ENCODE measurements around the gene DGKB.
A peak's percentile ranks its signal among the peaks of the same experiment; 100 is the strongest.

The DGKB gene

GRCh38 chr7:14446829-14447228 lies 455.7 kb downstream of the DGKB start:
- DNase-seq, result no peak

GRCh38 chr7:14446219-14446618 lies 456.3 kb downstream of the DGKB start:
- no peak for DNase-seq

- DNase-seq, result no peak
These were observed 464.2 kb downstream of the DGKB start for GRCh38 chr7:14438366-14438765.

- DNase-seq, result no peak
These were observed 465.7 kb downstream of the DGKB start for GRCh38 chr7:14436878-14437277.

- DNase-seq, result no peak
These were observed 469.6 kb downstream of the DGKB start for GRCh38 chr7:14432924-14433323.

GRCh38 chr7:14430926-14431325 lies 471.6 kb downstream of the DGKB start:
- no peak for DNase-seq

GRCh38 chr7:14425559-14425958 lies 477.0 kb downstream of the DGKB start:
- DNase-seq, result no peak

- no peak for DNase-seq
These were observed 477.9 kb downstream of the DGKB start for GRCh38 chr7:14424675-14425074.

GRCh38 chr7:14420768-14421167 lies 481.8 kb downstream of the DGKB start:
- no peak for DNase-seq

GRCh38 chr7:14419531-14419930 lies 483.0 kb downstream of the DGKB start:
- no peak for DNase-seq

GRCh38 chr7:14418633-14419032 lies 483.9 kb downstream of the DGKB start:
- no peak for DNase-seq

GRCh38 chr7:14414274-14414986 lies 488.1 kb downstream of the DGKB start:
- DNase-seq, result no peak

GRCh38 chr7:14407246-14408015 lies 495.1 kb downstream of the DGKB start:
- no peak for DNase-seq

GRCh38 chr7:14403587-14403986 lies 499.0 kb downstream of the DGKB start:
- DNase-seq, result peak; percentile 7

GRCh38 chr7:14400271-14400670 lies 502.3 kb downstream of the DGKB start:
- no peak for DNase-seq

- no peak for DNase-seq
These were observed 504.0 kb downstream of the DGKB start for GRCh38 chr7:14398526-14398925.

- DNase-seq, result no peak
These were observed 506.7 kb downstream of the DGKB start for GRCh38 chr7:14395860-14396259.

- no peak for DNase-seq
These were observed 507.8 kb downstream of the DGKB start for GRCh38 chr7:14394786-14395185.

GRCh38 chr7:14389595-14389994 lies 513.0 kb downstream of the DGKB start:
- no peak for DNase-seq

- no peak for DNase-seq
These were observed 513.4 kb downstream of the DGKB start for GRCh38 chr7:14389181-14389591.

GRCh38 chr7:14385074-14385473 lies 517.5 kb downstream of the DGKB start:
- DNase-seq, result no peak

- DNase-seq, result no peak
These were observed 520.6 kb downstream of the DGKB start for GRCh38 chr7:14381936-14382335.

- DNase-seq, result peak; percentile 31
These were observed 521.2 kb downstream of the DGKB start for GRCh38 chr7:14381306-14381705.

GRCh38 chr7:14380881-14381280 lies 521.7 kb downstream of the DGKB start:
- no peak for DNase-seq
